NCI-H1930 (cell line): ENCODE data around the gene C19orf53.

Experiments used
- DNase-seq, 2 experiments: peaks; one replicate each; lab custom pipeline; 2025; lab: John Stamatoyannopoulos, UW

Gene C19orf53

GRCh38 chr19:13796301-13797057, 22.2 kb downstream of the C19orf53 start:
- no peak for DNase-seq

GRCh38 chr19:13797058-13797440, 22.8 kb downstream of the C19orf53 start:
- no peak for DNase-seq

GRCh38 chr19:13797870-13798269, 23.6 kb downstream of the C19orf53 start:
- no peak for DNase-seq

- no peak for DNase-seq
Observed at GRCh38 chr19:13799669-13800068, 25.4 kb downstream of the C19orf53 start.

GRCh38 chr19:13803038-13803437, 28.8 kb downstream of the C19orf53 start:
- DNase-seq = no peak

- no peak for DNase-seq
Observed at GRCh38 chr19:13804830-13805683, 30.8 kb downstream of the C19orf53 start.

GRCh38 chr19:13806728-13807127, 32.5 kb downstream of the C19orf53 start:
- DNase-seq = no peak

GRCh38 chr19:13807421-13808021, 33.3 kb downstream of the C19orf53 start:
- DNase-seq = no peak

- DNase-seq = no peak
Observed at GRCh38 chr19:13808856-13809255, 34.6 kb downstream of the C19orf53 start.

GRCh38 chr19:13812544-13812943, 38.3 kb downstream of the C19orf53 start:
- DNase-seq = no peak

GRCh38 chr19:13813147-13813546, 38.9 kb downstream of the C19orf53 start:
- no peak for DNase-seq

- no peak for DNase-seq
Observed at GRCh38 chr19:13814550-13814949, 40.3 kb downstream of the C19orf53 start.

GRCh38 chr19:13817018-13817614, 42.9 kb downstream of the C19orf53 start:
- DNase-seq = no peak

- DNase-seq = no peak
Observed at GRCh38 chr19:13817615-13818371, 43.5 kb downstream of the C19orf53 start.

GRCh38 chr19:13819238-13819637, 45.0 kb downstream of the C19orf53 start:
- DNase-seq = no peak

GRCh38 chr19:13821292-13821691, 47.0 kb downstream of the C19orf53 start:
- DNase-seq = no peak

- no peak for DNase-seq
Observed at GRCh38 chr19:13823256-13823655, 49.0 kb downstream of the C19orf53 start.

GRCh38 chr19:13823901-13824300, 49.6 kb downstream of the C19orf53 start:
- DNase-seq = no peak

- DNase-seq = no peak
Observed at GRCh38 chr19:13824703-13825102, 50.4 kb downstream of the C19orf53 start.

GRCh38 chr19:13825489-13826441, 51.5 kb downstream of the C19orf53 start:
- peak in 1 of 2 experiments; percentile 22 for DNase-seq
